HFF-Myc (cell line): ENCODE measurements around the gene ABLIM2.

Experiments used
- DNase-seq: peaks from one replicate; pipeline ENCODE4 v3.0.0-alpha.2; 2011; ENCODE audit warnings: low read depth; ENCODE audit errors: extremely low read depth
- H3K4me3 ChIP-seq: replicated peaks from 2 replicates; pipeline ENCODE4 v1.5.1; 2011; ENCODE audit warnings: low read depth, mild to moderate bottlenecking, control low read depth, low read length
- CTCF ChIP-seq: IDR thresholded peaks from 2 replicates; pipeline ENCODE4 v1.5.1; 2012; ENCODE audit warnings: mild to moderate bottlenecking, low read depth, low read length, control low read depth; ENCODE audit errors: missing control alignments

Gene ABLIM2

GRCh38 chr4:7939377-7940108, 219.1 kb downstream of the ABLIM2 start, which contains the start of gene AFAP1:
AFAP1 (minus strand) TSS chr4:7939861; CDS start chr4:7872078, 67,783 bp downstream.
- no peak for TF ChIP-seq CTCF
- DNase-seq: no peak
- H3K4me3 ChIP-seq: peak within 1 kb of the TSS; percentile 94

GRCh38 chr4:7938609-7939376, 219.8 kb downstream of the ABLIM2 start:
- DNase-seq: no peak
- no peak for TF ChIP-seq CTCF
- peak overlapping the region; percentile 94 for H3K4me3 ChIP-seq

GRCh38 chr4:7938266-7938608, 220.4 kb downstream of the ABLIM2 start:
- no peak for DNase-seq
- TF ChIP-seq CTCF: no peak
- peak overlapping the region; percentile 94 for H3K4me3 ChIP-seq

- H3K4me3 ChIP-seq: no peak overlapping the region
- TF ChIP-seq CTCF: no peak
- no peak for DNase-seq
Observed at GRCh38 chr4:7937006-7937405, 221.6 kb downstream of the ABLIM2 start.

- DNase-seq: no peak
- TF ChIP-seq CTCF: no peak
- no peak overlapping the region for H3K4me3 ChIP-seq
Observed at GRCh38 chr4:7933651-7934510, 224.7 kb downstream of the ABLIM2 start.

GRCh38 chr4:7932287-7932686, 226.3 kb downstream of the ABLIM2 start:
- DNase-seq: no peak
- no peak overlapping the region for H3K4me3 ChIP-seq
- no peak for TF ChIP-seq CTCF
